AG09309 (cell line): ENCODE data around the gene GTF2A1.

ENCODE experiments used
- DNase-seq: peaks from one replicate; pipeline ENCODE4 v3.0.0-alpha.2; 2010; ENCODE audit warnings: low read depth
- H3K4me3 ChIP-seq: 2 replicates; pipeline ENCODE4 v1.5.1; 2011; ENCODE audit warnings: mild to moderate bottlenecking, low read depth, low read length, moderate library complexity; ENCODE audit not compliant: control insufficient read depth
- TF ChIP-seq, protein P1 (sequence below): IDR thresholded peaks from 2 replicates; pipeline ENCODE4 v1.5.1; 2011; ENCODE audit warnings: mild to moderate bottlenecking, low read depth, low read length, inconsistent platforms; ENCODE audit not compliant: insufficient read depth, control insufficient read depth; ENCODE audit errors: missing control alignments

GTF2A1 gene

DNA sequence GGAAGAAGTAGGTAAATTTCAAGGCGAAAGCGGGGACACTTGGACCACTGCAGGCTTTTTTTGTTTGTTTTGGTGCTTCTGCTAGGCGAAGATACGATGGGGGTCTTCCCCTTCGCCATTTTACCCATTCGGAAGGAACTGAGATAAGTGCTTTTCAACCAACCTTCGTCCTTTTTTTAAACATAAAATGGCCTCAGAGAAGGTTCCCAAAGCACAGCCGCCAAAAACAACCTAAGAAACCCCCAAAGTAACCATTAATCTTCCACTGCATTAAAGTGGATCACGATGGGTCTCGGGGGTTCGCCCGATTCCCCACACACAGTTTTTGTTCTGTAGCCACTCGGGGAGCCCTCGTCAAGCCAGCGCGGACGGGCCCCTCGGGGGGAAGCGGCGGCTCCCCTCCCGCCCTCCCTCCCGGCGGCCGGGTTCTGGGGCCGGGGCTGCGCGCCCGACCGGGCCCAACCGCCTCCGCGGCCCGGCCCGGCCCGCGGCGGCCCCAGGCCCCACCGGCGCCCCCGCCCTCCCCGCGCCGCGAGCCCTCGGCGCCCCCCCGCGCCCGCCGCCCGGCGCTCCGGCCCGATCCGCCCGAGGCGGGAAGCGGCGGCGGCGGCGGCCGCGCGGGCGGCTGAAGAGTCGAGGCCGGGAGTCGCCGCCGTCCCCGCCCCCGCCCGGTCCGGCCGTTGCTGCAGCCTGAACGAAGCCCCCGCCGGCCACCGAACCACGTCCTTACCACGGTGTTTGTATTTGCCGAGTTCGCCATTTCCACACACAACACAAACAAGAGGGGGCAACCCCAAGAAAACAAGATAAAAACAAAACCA, 790 bp downstream of the GTF2A1 start:
- TF ChIP-seq, protein P1, sequence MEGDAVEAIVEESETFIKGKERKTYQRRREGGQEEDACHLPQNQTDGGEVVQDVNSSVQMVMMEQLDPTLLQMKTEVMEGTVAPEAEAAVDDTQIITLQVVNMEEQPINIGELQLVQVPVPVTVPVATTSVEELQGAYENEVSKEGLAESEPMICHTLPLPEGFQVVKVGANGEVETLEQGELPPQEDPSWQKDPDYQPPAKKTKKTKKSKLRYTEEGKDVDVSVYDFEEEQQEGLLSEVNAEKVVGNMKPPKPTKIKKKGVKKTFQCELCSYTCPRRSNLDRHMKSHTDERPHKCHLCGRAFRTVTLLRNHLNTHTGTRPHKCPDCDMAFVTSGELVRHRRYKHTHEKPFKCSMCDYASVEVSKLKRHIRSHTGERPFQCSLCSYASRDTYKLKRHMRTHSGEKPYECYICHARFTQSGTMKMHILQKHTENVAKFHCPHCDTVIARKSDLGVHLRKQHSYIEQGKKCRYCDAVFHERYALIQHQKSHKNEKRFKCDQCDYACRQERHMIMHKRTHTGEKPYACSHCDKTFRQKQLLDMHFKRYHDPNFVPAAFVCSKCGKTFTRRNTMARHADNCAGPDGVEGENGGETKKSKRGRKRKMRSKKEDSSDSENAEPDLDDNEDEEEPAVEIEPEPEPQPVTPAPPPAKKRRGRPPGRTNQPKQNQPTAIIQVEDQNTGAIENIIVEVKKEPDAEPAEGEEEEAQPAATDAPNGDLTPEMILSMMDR: no peak
- H3K4me3 ChIP-seq: peak overlapping the region; percentile 90
- DNase-seq: no peak

DNA sequence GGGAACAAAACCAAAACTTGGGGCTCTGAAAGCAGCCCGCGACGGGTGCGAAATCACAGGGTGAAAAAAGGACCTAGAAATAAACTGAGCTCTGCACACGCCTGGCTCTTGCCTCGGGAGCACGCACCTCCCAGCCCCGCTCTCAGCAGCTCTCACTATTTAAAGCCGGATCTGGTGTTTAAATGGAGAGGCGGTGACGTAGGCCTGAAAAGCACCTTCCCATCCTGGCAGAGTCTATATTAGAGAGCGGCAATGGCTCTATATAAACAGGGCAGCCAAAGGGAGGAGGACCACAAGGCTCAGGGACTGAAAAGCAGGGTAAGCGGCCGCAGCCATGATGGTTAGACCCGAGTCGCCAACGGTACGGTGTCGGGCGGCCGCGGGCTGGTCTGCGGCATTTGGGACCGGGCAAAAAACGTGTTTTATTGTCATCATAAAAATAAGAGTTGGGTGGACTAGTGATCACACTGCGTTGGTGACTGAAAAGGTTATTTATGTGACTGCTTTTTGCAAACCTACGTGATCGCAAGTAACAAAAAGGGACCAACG, 1.5 kb downstream of the GTF2A1 start:
- H3K4me3 ChIP-seq: peak overlapping the region; percentile 80
- peak; percentile 92 for DNase-seq
- TF ChIP-seq, protein P1: no peak

DNA sequence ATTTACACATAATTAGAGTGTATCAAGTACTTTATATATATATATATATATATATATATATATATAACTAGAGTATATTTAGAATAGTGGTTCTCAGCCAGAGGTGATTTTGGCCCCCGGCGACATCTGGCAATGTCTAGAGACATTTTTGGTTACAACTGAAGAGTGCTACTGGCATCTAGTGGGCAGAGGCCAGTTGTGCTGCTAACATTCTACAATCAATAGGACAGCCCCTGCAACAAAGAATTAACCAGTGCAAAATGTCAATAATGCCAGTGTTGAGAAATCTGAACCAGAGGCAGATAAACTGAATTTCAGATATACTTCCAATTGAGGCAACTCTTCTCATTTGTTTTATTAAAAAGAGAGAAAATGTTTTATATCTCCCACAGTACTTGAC, 8.9 kb downstream of the GTF2A1 start:
- TF ChIP-seq, protein P1: peak; percentile 47
- no peak overlapping the region for H3K4me3 ChIP-seq
- no peak for DNase-seq

DNA sequence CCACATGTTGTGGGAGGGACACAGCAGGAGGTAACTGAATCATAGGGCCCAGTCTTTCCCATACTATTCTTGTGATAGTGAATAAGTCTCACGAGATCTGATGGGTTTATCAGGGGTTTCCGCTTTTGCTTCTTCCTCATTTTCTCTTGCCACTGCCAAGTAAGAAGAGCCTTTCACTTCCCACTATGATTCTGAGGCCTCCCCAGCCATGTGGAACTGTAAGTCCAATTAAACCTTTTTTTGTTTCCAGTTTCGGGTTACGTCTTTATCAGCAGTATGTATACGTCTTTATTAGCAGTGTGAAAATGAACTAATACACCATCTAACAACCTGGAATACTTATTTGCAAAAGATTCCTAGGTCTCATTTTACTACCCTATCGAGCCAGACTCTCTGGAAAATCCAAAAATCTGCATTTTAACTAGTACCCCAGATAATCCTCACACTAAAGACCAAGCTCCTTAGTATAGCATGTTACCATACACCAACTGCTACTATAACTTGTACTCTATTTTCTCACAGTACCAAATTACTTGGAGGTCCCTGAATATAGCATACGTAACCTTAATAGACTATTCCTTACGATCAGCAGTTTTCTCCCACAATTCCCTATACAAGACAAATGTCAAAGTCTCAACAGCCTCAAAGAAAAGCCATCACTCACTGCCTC, 11.5 kb downstream of the GTF2A1 start:
- TF ChIP-seq, protein P1: no peak
- no peak overlapping the region for H3K4me3 ChIP-seq
- DNase-seq: no peak

- no peak overlapping the region for H3K4me3 ChIP-seq
- TF ChIP-seq, protein P1: no peak
- no peak for DNase-seq
These were observed 12.3 kb downstream of the GTF2A1 start for GRCh38 chr14:81208489-81208888.

DNA sequence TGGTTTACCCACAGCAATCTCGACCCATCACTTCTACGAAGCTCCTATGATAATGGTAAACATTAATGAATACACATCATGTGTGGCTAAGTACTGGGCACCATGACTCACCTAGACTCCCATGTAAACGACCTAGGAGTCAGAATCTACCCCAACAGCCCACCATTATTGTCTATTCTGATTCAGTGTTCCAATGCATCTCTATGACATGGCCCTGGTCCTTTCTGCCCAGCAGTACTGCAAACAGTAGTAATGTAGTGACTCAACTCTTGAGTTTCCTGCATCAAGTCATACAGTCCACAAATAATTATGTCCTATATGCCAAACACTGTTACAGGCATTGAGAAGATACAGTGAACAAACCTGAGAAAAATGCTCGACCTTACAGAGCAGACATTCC, 14.6 kb downstream of the GTF2A1 start:
- DNase-seq: no peak
- H3K4me3 ChIP-seq: no peak overlapping the region
- TF ChIP-seq, protein P1: no peak
